K562 (cell line): ENCODE results near the gene GPR78. TPM values are rescaled to one million over a fixed set of nuclear protein-coding genes. Genes with fewer than 3 reads are reported as not detected.
A peak's percentile ranks its signal among the peaks of the same experiment; 100 is the strongest.
"Not testable (repeated sequence)": the region's sequence is repeated elsewhere in the genome, so short reads cannot be mapped to it uniquely, and the experiment has no call there.

Source experiments
- ATAC-seq: fragments of 200-7000 bp; cut with Tn5 transposase; 3 replicates; pipeline ENCODE4 v1.9.1; 2020; ENCODE audit warnings: moderate library complexity
- BruUV-seq: library from RNA; stranded (reverse); fragments of 400-500 nt; replicated peaks from 2 replicates; lab custom pipeline; 2021; lab: Mats Ljungman, UMichigan
- CTCF ChIA-PET: fragments of 300-600 bp; formaldehyde crosslinking; extraction: SDS; loops from one replicate; lab custom pipeline; 2021; ENCODE audit warnings: low intra/inter-chr PET ratio; lab: Yijun Ruan, JAX
- POLR2A ChIA-PET: fragments of 300-600, 350-650 bp; sonication (Branson Sonifier 250); formaldehyde crosslinking; extraction: SDS; loops from one replicate; lab custom pipeline; 2021; ENCODE audit warnings: antibody characterized with exemption, inconsistent platforms; lab: Yijun Ruan, JAX
- DNase-seq, 4 experiments: peaks; one replicate each; pipeline versions ENCODE4 v3.0.0 to v3.0.0-alpha.2; 2011 to 2018; ENCODE audit warnings: low spot score in 3 of 4, mixed read lengths in 3 of 4; ENCODE audit errors: extremely low read depth in 1 of 4
- FAIRE-seq: peaks from 2 replicates; lab custom pipeline; 2011; peaks lifted over from hg19 to GRCh38; lab: Jason Lieb, UNC
- H2AFZ ChIP-seq: 2 replicates; pipeline ENCODE4 v1.6.0; 2011; ENCODE audit warnings: low read depth, low read length, control low read depth, inconsistent platforms
- H3K27ac ChIP-seq: fragments of 200-600 bp; 3 replicates; pipeline ENCODE4 v1.8.0; 2011; ENCODE audit warnings: low read depth, mild to moderate bottlenecking, control low read depth, inconsistent platforms, low read length, moderate library complexity, mixed read lengths; ENCODE audit errors: extremely low read depth
- H3K27me3 ChIP-seq, 2 experiments: fragments of 300-600 bp in 1 of 2; 2 replicates in 1 of 2; 3 replicates in 1 of 2; pipeline versions ENCODE4 v1.6.0 to v1.8.0; 2011; ENCODE audit warnings: inconsistent platforms in 2 of 2, low read length in 2 of 2, mild to moderate bottlenecking in 1 of 2, mixed read lengths in 1 of 2, moderate library complexity in 1 of 2; ENCODE audit not compliant: control insufficient read depth in 2 of 2, insufficient read depth in 2 of 2
- H3K36me3 ChIP-seq: fragments of 300-600 bp; 3 replicates; pipeline ENCODE4 v1.8.0; 2011; ENCODE audit warnings: mild to moderate bottlenecking, low read length, inconsistent platforms; ENCODE audit not compliant: control insufficient read depth, insufficient read depth
- H3K4me1 ChIP-seq, 2 experiments: fragments of 200-600 bp in 1 of 2; replicated peaks in 1 of 2; 2 replicates in 1 of 2; 3 replicates in 1 of 2; pipeline versions ENCODE4 v1.5.1 to v1.8.0; 2011; ENCODE audit warnings: inconsistent platforms in 2 of 2, low read length in 2 of 2, mild to moderate bottlenecking in 1 of 2, mixed read lengths in 1 of 2, moderate library complexity in 1 of 2; ENCODE audit not compliant: control insufficient read depth in 2 of 2, insufficient read depth in 2 of 2
- H3K4me2 ChIP-seq: 2 replicates; pipeline ENCODE4 v1.6.1; 2011; ENCODE audit warnings: low read length, control low read depth, inconsistent platforms, mixed read lengths; ENCODE audit not compliant: insufficient read depth
- H3K4me3 ChIP-seq: fragments of 200-600 bp; sonication (generic), shearing (Covaris generic); 2 replicates; pipeline ENCODE4 v1.5.1; 2016; ENCODE audit warnings: control low read depth, inconsistent platforms
- H3K79me2 ChIP-seq: fragments of 200-600 bp; 3 replicates; pipeline ENCODE4 v1.8.0; 2011; ENCODE audit warnings: low read length, inconsistent platforms; ENCODE audit not compliant: control insufficient read depth, insufficient read depth
- H3K9ac ChIP-seq, 2 experiments: 2 replicates each; pipeline versions ENCODE4 v1.6.0 to v1.6.1; 2011; ENCODE audit warnings: low read depth in 2 of 2, low read length in 2 of 2, control low read depth in 1 of 2, inconsistent platforms in 1 of 2, mild to moderate bottlenecking in 1 of 2, mixed read lengths in 1 of 2; ENCODE audit not compliant: insufficient read depth in 1 of 2
- H3K9me1 ChIP-seq: one replicate; pipeline ENCODE4 v1.6.0; 2011; ENCODE audit warnings: inconsistent platforms, mild to moderate bottlenecking, low read length, moderate library complexity; ENCODE audit not compliant: control insufficient read depth, insufficient read depth
- H3K9me3 ChIP-seq: replicated peaks from 2 replicates; pipeline ENCODE4 v1.5.1; 2011; ENCODE audit warnings: low read depth, low read length, inconsistent platforms; ENCODE audit not compliant: control insufficient read depth, insufficient read depth
- H4K20me1 ChIP-seq: replicated peaks from 2 replicates; pipeline ENCODE4 v1.6.1; 2011; ENCODE audit warnings: low read length, inconsistent platforms, mixed read lengths; ENCODE audit not compliant: control insufficient read depth, insufficient read depth
- BRD9 ChIP-seq: fragments of 450-650 bp; IDR thresholded peaks from 2 replicates; pipeline ENCODE4 v1.6.1; 2018; ENCODE audit warnings: low read depth; ENCODE audit not compliant: partially characterized antibody
- CBX5 ChIP-seq: IDR thresholded peaks from 2 replicates; pipeline ENCODE4 v1.6.1; 2014; ENCODE audit warnings: low read depth, borderline replicate concordance
- E2F4 ChIP-seq: sonication (generic); formaldehyde crosslinking; IDR thresholded peaks from 2 replicates; pipeline ENCODE4 v1.8.0; 2022; ENCODE audit warnings: mild to moderate bottlenecking, low read depth, missing genetic modification reagents
- FIP1L1 ChIP-seq: fragments of 200-400 bp; formaldehyde crosslinking; IDR thresholded peaks from 2 replicates; pipeline ENCODE4 v1.6.1; 2018; ENCODE audit warnings: mild to moderate bottlenecking, low read depth, low read length; ENCODE audit not compliant: poor library complexity, severe bottlenecking
- GABPB2 ChIP-seq: fragments of 250-450 bp; sonication (Bioruptor Pico); conservative IDR thresholded peaks from 2 replicates; pipeline ENCODE4 v1.5.1; 2021; ENCODE audit warnings: mild to moderate bottlenecking
- GTF2A2 ChIP-seq: IDR thresholded peaks from 2 replicates; pipeline ENCODE4 v1.6.1; 2016; ENCODE audit warnings: mild to moderate bottlenecking, missing genetic modification characterization, missing compliant biosample characterization
- HNRNPLL ChIP-seq: fragments of 200-400 bp; formaldehyde crosslinking; IDR thresholded peaks from 2 replicates; pipeline ENCODE4 v1.6.1; 2017; ENCODE audit warnings: low read length, low read depth, mild to moderate bottlenecking; ENCODE audit not compliant: poor library complexity, severe bottlenecking
- ZNF197 ChIP-seq: fragments of 200-800 bp; sonication (Bioruptor generic); IDR thresholded peaks from 2 replicates; pipeline ENCODE4 v1.6.1; 2016; ENCODE audit warnings: low read depth, missing genetic modification characterization, missing compliant biosample characterization
- WGBS: fragments of 100-300 bp; shearing (Covaris generic); methylation state at CpG from one replicate; pipeline ENCODE4 v1.1.6; 2016; ENCODE audit warnings: low coverage, mixed read lengths; ENCODE audit not compliant: insufficient coverage; ENCODE audit errors: missing lambda C conversion rate; 5-methylcytosine and 5-hydroxymethylcytosine counted together
- in situ Hi-C: fragments of 300-500 bp; cut with MboI; formaldehyde crosslinking; loops from 4 replicates; pipeline ENCODE4 v1.15.0; 2018; ENCODE audit warnings: inconsistent platforms, mixed read lengths
- intact Hi-C: fragments of 100-400 bp; cut with micrococcal nuclease; formaldehyde crosslinking; loops from 2 replicates; pipeline ENCODE4 v1.14.2; 2022
- polyA plus RNA-seq, 8 experiments: library from polyadenylated mRNA; depleted of rRNA in 4 of 8; stranded (reverse) in 5 of 8; unstranded in 3 of 8; fragments of >200 nt; fragmentation: Nextera tagmentation in 2 of 8; fragmentation: Illumina TruSeq in 1 of 8; extraction: Ambion mirVana in 2 of 8; extraction: Trizol in 1 of 8; gene quantifications; 2 replicates each; pipeline versions ENCODE4 v1.2.1 to v1.2.3, GENCODE V29; 2011 to 2014; ENCODE audit warnings: inconsistent platforms in 1 of 8, missing spikeins in 1 of 8
- total RNA-seq, 7 experiments: library from RNA; depleted of rRNA in 6 of 7; stranded (reverse); fragments of >200 nt in 6 of 7; fragmentation: Illumina TruSeq in 2 of 7; extraction: Trizol in 2 of 7; gene quantifications; 2 replicates each; pipeline versions ENCODE4 v1.2.1 to v1.2.3, GENCODE V29; 2011 to 2021; ENCODE audit warnings: low replicate concordance in 1 of 7

The GPR78 gene
- total and polyA plus RNA-seq, 9 of the 15 experiments (the other 6 are each of a cell fraction or from before 2014, with no cell fraction given): 0.04 to 0.13 (median 0.07) TPM; not detected in 4

- TF ChIP-seq E2F4 (CRISPR knock-in tag) (no peak), CBX5 (no peak), FIP1L1 (no peak), GABPB2 (CRISPR knock-in tag) (no peak), GTF2A2 (tag) (no peak), HNRNPLL (no peak), BRD9 (no peak), ZNF197 (CRISPR knock-in tag) (no peak)
Measured at GRCh38 chr4:8618961-8619720, 38.9 kb downstream of the GPR78 start (continued).

GRCh38 chr4:8621135-8621534 is 40.9 kb downstream of the GPR78 start:
- peaks cover 0 to 37% of the 10 kb centered on the region in 2 experiments; a peak in 2 of 5 replicates for H3K27me3 ChIP-seq
- intact Hi-C loops, H3K4me1 ChIP-seq, H2AFZ ChIP-seq, H3K27ac ChIP-seq, H3K9ac ChIP-seq, in situ Hi-C loops, H3K36me3 ChIP-seq, BruUV-seq, H4K20me1 ChIP-seq, ATAC-seq, H3K4me2 ChIP-seq, CTCF ChIA-PET, H3K79me2 ChIP-seq, FAIRE-seq, H3K4me3 ChIP-seq, H3K9me3 ChIP-seq, POLR2A ChIA-PET, DNase-seq, H3K9me1 ChIP-seq: not testable (repeated sequence)
- under 1% methylated on average over 11 of the region's 14 CpGs for WGBS

GRCh38 chr4:8624601-8625272 is 44.5 kb downstream of the GPR78 start:
- H3K4me3 ChIP-seq, H3K36me3 ChIP-seq, H2AFZ ChIP-seq, in situ Hi-C loops, H3K4me1 ChIP-seq, H3K4me2 ChIP-seq, H3K79me2 ChIP-seq, intact Hi-C loops, DNase-seq, H3K9me3 ChIP-seq, H4K20me1 ChIP-seq, H3K27me3 ChIP-seq, POLR2A ChIA-PET, CTCF ChIA-PET, H3K27ac ChIP-seq, H3K9me1 ChIP-seq, FAIRE-seq, H3K9ac ChIP-seq, BruUV-seq: not testable (repeated sequence)
- peak; percentile 93 for ATAC-seq
- WGBS: no CpG with 5 or more reads among the region's 29 CpGs
